Ascending aorta (tissue), 2 donors: Measurements from ENCODE around the gene TMEM40. TPM values are rescaled to one million over a fixed set of nuclear protein-coding genes. Genes with fewer than 3 reads are reported as not detected.

Experiments
- DNase-seq, 2 donors: peaks; one replicate each; pipeline ENCODE4 v3.0.0-alpha.2; 2019; ENCODE audit warnings: low spot score in 2 of 2
- H3K27ac ChIP-seq, 2 donors: fragments of 200-600 bp; sonication (generic); one replicate each; pipeline ENCODE4 v1.5.1; 2016 to 2017; ENCODE audit warnings: mild to moderate bottlenecking in 1 of 2
- H3K27me3 ChIP-seq: fragments of 200-600 bp; sonication (generic); one replicate; pipeline ENCODE4 v1.5.1; 2017
- H3K36me3 ChIP-seq, 2 donors: fragments of 200-600 bp; sonication (generic); one replicate each; pipeline ENCODE4 v1.5.1; 2016
- H3K4me1 ChIP-seq, 2 donors: fragments of 200-600 bp; sonication (generic); one replicate each; pipeline ENCODE4 v1.5.1; 2016 to 2017; ENCODE audit warnings: mild to moderate bottlenecking in 1 of 2
- H3K4me3 ChIP-seq, 2 donors: fragments of 200-600 bp; sonication (generic); one replicate each; pipeline ENCODE4 v1.5.1; 2016 to 2017; ENCODE audit warnings: mild to moderate bottlenecking in 1 of 2
- H3K9me3 ChIP-seq, 2 donors: fragments of 200-600 bp; sonication (generic); one replicate each; pipeline ENCODE4 v1.5.1; 2016
- CTCF ChIP-seq, 3 experiments: fragments of 200-600 bp in 2 of 3; fragments of 450-650 bp in 1 of 3; sonication (generic) in 2 of 3; IDR thresholded peaks; one replicate each; pipeline ENCODE4 v1.5.1; 2016 to 2019; ENCODE audit warnings: antibody characterized with exemption in 3 of 3, mild to moderate bottlenecking in 1 of 3, moderate library complexity in 1 of 3
- intact Hi-C: fragments of 100-400 bp; cut with DNase I; formaldehyde crosslinking; loops from one replicate; pipeline ENCODE4 v1.15.1; 2023
- total RNA-seq: library from RNA; depleted of rRNA; stranded (reverse); fragments of >200 nt; gene quantifications from one replicate; pipeline ENCODE4 v1.1.0, GENCODE V29; 2016

Gene TMEM40
- total RNA-seq, 1 donor from 2014 or later, result not detected

GRCh38 chr3:12768579-12769527 is 9.8 kb upstream of the TMEM40 start:
- no peaks in the 10 kb centered on the region for H3K27me3 ChIP-seq
- H3K9me3 ChIP-seq, result no peaks in the 10 kb centered on the region
- no peak for DNase-seq
- H3K4me3 ChIP-seq, result no peak overlapping the region
- no peak overlapping the region for H3K27ac ChIP-seq
- intact Hi-C loops, result no loop called here
- H3K36me3 ChIP-seq, result no peaks in the 10 kb centered on the region
- no peak for TF ChIP-seq CTCF (IDR thresholded peaks at IDR 0.05)
- no peaks in the 10 kb centered on the region for H3K4me1 ChIP-seq

GRCh38 chr3:12766541-12766940 is 7.5 kb upstream of the TMEM40 start:
- no peaks in the 10 kb centered on the region for H3K9me3 ChIP-seq
- H3K27me3 ChIP-seq, result no peaks in the 10 kb centered on the region
- no peaks in the 10 kb centered on the region for H3K36me3 ChIP-seq
- no peak for TF ChIP-seq CTCF (IDR thresholded peaks at IDR 0.05)
- no peak for DNase-seq
- H3K4me1 ChIP-seq, result no peaks in the 10 kb centered on the region
- H3K4me3 ChIP-seq, result no peak overlapping the region
- intact Hi-C loops, result no loop called here
- H3K27ac ChIP-seq, result no peak overlapping the region

- Histone ChIP-seq H3K27ac (no peak overlapping the region), H3K9me3 (no peaks in the 10 kb centered on the region), H3K4me3 (no peak overlapping the region), H3K36me3 (no peaks in the 10 kb centered on the region), H3K4me1 (no peaks in the 10 kb centered on the region), H3K27me3 (no peaks in the 10 kb centered on the region)
- TF ChIP-seq CTCF (IDR thresholded peaks at IDR 0.05), result no peak
- intact Hi-C loops, result no loop called here
- DNase-seq, result no peak
These were observed 5.2 kb upstream of the TMEM40 start for GRCh38 chr3:12764171-12764776.

GRCh38 chr3:12759693-12760565 is 870 bp upstream of the TMEM40 start:
- Histone ChIP-seq H3K27me3 (no peaks in the 10 kb centered on the region), H3K4me3 (no peak overlapping the region), H3K9me3 (no peaks in the 10 kb centered on the region)

More at GRCh38 chr3:12759693-12760565, 870 bp upstream of the TMEM40 start:
- Histone ChIP-seq H3K36me3 (no peaks in the 10 kb centered on the region), H3K4me1 (peaks cover 3 to 6% of the 10 kb centered on the region in 2 donors), H3K27ac (no peak overlapping the region)
- TF ChIP-seq CTCF (IDR thresholded peaks at IDR 0.05), result no peak
- DNase-seq, result no peak
- intact Hi-C loops, result no loop called here
